GM18873 (cell line): ENCODE data around the gene DISC1.

Source experiments
- ATAC-seq: cut with Tn5 transposase; IDR thresholded peaks from one replicate; pipeline ENCODE4 v1.9.1; 2021; ENCODE audit warnings: mild to moderate bottlenecking, moderate library complexity, moderate number of reproducible peaks; ENCODE audit not compliant: unreplicated experiment, low FRiP score

Gene DISC1

GRCh38 chr1:232017759-232018158 is 391.2 kb downstream of the DISC1 start:
- no peak for ATAC-seq

- no peak for ATAC-seq
Observed at GRCh38 chr1:232018231-232019025, 391.8 kb downstream of the DISC1 start.

- ATAC-seq = no peak
Observed at GRCh38 chr1:232019026-232019340, 392.4 kb downstream of the DISC1 start.

- ATAC-seq = no peak
Observed at GRCh38 chr1:232020352-232020751, 393.8 kb downstream of the DISC1 start.

- no peak for ATAC-seq
Observed at GRCh38 chr1:232029315-232029714, 402.7 kb downstream of the DISC1 start.

GRCh38 chr1:232031156-232031555 is 404.6 kb downstream of the DISC1 start:
- ATAC-seq = no peak

GRCh38 chr1:232033285-232033684 is 406.7 kb downstream of the DISC1 start:
- ATAC-seq = no peak

GRCh38 chr1:232034556-232034955 is 408.0 kb downstream of the DISC1 start:
- no peak for ATAC-seq

GRCh38 chr1:232036181-232036933 is 409.8 kb downstream of the DISC1 start:
- ATAC-seq = no peak

- ATAC-seq = no peak
Observed at GRCh38 chr1:232037774-232038388, 411.3 kb downstream of the DISC1 start.

GRCh38 chr1:232038706-232039677 is 412.4 kb downstream of the DISC1 start:
- no peak for ATAC-seq

- ATAC-seq = no peak
Observed at GRCh38 chr1:232040260-232040659, 413.7 kb downstream of the DISC1 start.

- ATAC-seq = no peak
Observed at GRCh38 chr1:232044728-232045127, 418.1 kb downstream of the DISC1 start.

GRCh38 chr1:232045139-232045994 is 418.8 kb downstream of the DISC1 start:
- ATAC-seq = no peak

GRCh38 chr1:232046451-232047306 is 420.1 kb downstream of the DISC1 start:
- no peak for ATAC-seq

- no peak for ATAC-seq
Observed at GRCh38 chr1:232047473-232047872, 420.9 kb downstream of the DISC1 start.

- ATAC-seq = no peak
Observed at GRCh38 chr1:232048481-232048880, 421.9 kb downstream of the DISC1 start.

- ATAC-seq = no peak
Observed at GRCh38 chr1:232049335-232049734, 422.7 kb downstream of the DISC1 start.
